Ishikawa (cell line): ENCODE measurements around the gene NDUFC2.

Source experiments
- EP300 ChIP-seq: IDR thresholded peaks from 2 replicates; pipeline ENCODE4 v1.6.1; 2012; ENCODE audit warnings: borderline replicate concordance
- TAF1 ChIP-seq: IDR thresholded peaks from 2 replicates; pipeline ENCODE4 v1.6.1; 2012; ENCODE audit warnings: low read depth, mild to moderate bottlenecking
- TF ChIP-seq, protein P1 (sequence below): IDR thresholded peaks from 2 replicates; pipeline ENCODE4 v1.6.1; 2012
- TF ChIP-seq, protein P2 (sequence below): IDR thresholded peaks from 2 replicates; pipeline ENCODE4 v1.6.1; 2012; ENCODE audit warnings: low read depth, mild to moderate bottlenecking

DNA sequence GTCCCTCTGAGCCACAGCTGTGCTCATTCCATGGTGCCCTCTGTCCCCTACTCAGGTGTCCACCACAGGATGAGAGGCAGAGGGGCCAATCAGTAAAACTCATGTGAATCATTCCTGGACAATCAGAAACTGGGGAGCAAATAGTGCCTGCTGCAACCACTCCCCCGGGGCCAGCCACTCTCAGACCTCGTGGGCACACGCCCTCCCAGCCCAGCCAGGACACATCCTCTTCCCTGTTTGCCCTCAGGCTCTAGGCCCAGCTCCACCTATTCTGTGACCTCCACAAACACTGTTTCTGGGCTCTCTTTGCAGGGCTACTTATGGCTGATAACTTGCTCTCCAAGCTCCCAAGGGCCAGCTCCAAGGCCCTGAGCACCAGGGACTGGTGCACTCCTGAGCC is 42.6 kb downstream of the NDUFC2 start:
- TF ChIP-seq TAF1 = no peak
- TF ChIP-seq, protein P1, sequence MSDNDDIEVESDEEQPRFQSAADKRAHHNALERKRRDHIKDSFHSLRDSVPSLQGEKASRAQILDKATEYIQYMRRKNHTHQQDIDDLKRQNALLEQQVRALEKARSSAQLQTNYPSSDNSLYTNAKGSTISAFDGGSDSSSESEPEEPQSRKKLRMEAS = no peak
- TF ChIP-seq, protein P2, sequence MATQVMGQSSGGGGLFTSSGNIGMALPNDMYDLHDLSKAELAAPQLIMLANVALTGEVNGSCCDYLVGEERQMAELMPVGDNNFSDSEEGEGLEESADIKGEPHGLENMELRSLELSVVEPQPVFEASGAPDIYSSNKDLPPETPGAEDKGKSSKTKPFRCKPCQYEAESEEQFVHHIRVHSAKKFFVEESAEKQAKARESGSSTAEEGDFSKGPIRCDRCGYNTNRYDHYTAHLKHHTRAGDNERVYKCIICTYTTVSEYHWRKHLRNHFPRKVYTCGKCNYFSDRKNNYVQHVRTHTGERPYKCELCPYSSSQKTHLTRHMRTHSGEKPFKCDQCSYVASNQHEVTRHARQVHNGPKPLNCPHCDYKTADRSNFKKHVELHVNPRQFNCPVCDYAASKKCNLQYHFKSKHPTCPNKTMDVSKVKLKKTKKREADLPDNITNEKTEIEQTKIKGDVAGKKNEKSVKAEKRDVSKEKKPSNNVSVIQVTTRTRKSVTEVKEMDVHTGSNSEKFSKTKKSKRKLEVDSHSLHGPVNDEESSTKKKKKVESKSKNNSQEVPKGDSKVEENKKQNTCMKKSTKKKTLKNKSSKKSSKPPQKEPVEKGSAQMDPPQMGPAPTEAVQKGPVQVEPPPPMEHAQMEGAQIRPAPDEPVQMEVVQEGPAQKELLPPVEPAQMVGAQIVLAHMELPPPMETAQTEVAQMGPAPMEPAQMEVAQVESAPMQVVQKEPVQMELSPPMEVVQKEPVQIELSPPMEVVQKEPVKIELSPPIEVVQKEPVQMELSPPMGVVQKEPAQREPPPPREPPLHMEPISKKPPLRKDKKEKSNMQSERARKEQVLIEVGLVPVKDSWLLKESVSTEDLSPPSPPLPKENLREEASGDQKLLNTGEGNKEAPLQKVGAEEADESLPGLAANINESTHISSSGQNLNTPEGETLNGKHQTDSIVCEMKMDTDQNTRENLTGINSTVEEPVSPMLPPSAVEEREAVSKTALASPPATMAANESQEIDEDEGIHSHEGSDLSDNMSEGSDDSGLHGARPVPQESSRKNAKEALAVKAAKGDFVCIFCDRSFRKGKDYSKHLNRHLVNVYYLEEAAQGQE = no peak
- no peak for TF ChIP-seq EP300
